H9 (cell line): Measurements from ENCODE around the gene GDF15. TPM values are rescaled to one million over a fixed set of nuclear protein-coding genes. Genes with fewer than 3 reads are reported as not detected.

Experiments used
- DNase-seq: peaks from one replicate; pipeline ENCODE4 v3.0.0-alpha.2; 2017
- H2AFZ ChIP-seq: one replicate; pipeline ENCODE4 v1.6.1; 2013; ENCODE audit warnings: mild to moderate bottlenecking, low read length, control low read depth, moderate library complexity
- H2AK5ac ChIP-seq: 2 replicates; pipeline ENCODE4 v1.6.1; 2013; ENCODE audit warnings: low read length, control low read depth, mixed read lengths; ENCODE audit not compliant: insufficient read length
- H2BK120ac ChIP-seq: one replicate; pipeline ENCODE4 v1.6.1; 2013; ENCODE audit warnings: low read depth, mild to moderate bottlenecking, low read length, control low read depth, inconsistent platforms; ENCODE audit not compliant: poor library complexity, severe bottlenecking
- H2BK12ac ChIP-seq: 2 replicates; pipeline ENCODE4 v1.6.1; 2013; ENCODE audit warnings: low read length, control low read depth, mixed read lengths, low read depth; ENCODE audit not compliant: insufficient read length
- H2BK15ac ChIP-seq: 2 replicates; pipeline ENCODE4 v1.6.1; 2013; ENCODE audit warnings: low read depth, low read length, control low read depth
- H2BK20ac ChIP-seq: one replicate; pipeline ENCODE4 v1.6.1; 2013; ENCODE audit warnings: low read depth, mild to moderate bottlenecking, low read length, control low read depth, inconsistent platforms; ENCODE audit not compliant: poor library complexity, severe bottlenecking
- H2BK5ac ChIP-seq: 2 replicates; pipeline ENCODE4 v1.6.1; 2013; ENCODE audit warnings: low read length, control low read depth, mixed read lengths; ENCODE audit not compliant: insufficient read length
- H3K14ac ChIP-seq: 2 replicates; pipeline ENCODE4 v1.6.1; 2013; ENCODE audit warnings: low read length, control low read depth; ENCODE audit not compliant: insufficient read depth
- H3K18ac ChIP-seq: 2 replicates; pipeline ENCODE4 v1.6.1; 2013; ENCODE audit warnings: low read depth, mild to moderate bottlenecking, mixed read lengths, low read length, control low read depth; ENCODE audit not compliant: insufficient read length
- H3K23ac ChIP-seq: 2 replicates; pipeline ENCODE4 v1.6.1; 2013; ENCODE audit warnings: low read length, control low read depth, mixed read lengths, low read depth; ENCODE audit not compliant: insufficient read length
- H3K23me2 ChIP-seq: 2 replicates; pipeline ENCODE4 v1.6.1; 2013; ENCODE audit warnings: low read depth, mild to moderate bottlenecking, mixed read lengths, low read length, control low read depth; ENCODE audit not compliant: insufficient read length, poor library complexity, severe bottlenecking
- H3K27ac ChIP-seq: 2 replicates; pipeline ENCODE4 v1.5.1; 2013; ENCODE audit warnings: low read length, control low read depth, mixed read lengths, low read depth; ENCODE audit not compliant: insufficient read length
- H3K27me3 ChIP-seq: 2 replicates; pipeline ENCODE4 v1.6.1; 2013; ENCODE audit warnings: low read length, control low read depth, inconsistent platforms; ENCODE audit not compliant: insufficient read depth
- H3K4ac ChIP-seq: 2 replicates; pipeline ENCODE4 v1.6.1; 2013; ENCODE audit warnings: low read depth, mild to moderate bottlenecking, control low read depth, inconsistent platforms, low read length, moderate library complexity
- H3K4me1 ChIP-seq: 2 replicates; pipeline ENCODE4 v1.6.1; 2013; ENCODE audit warnings: low read length, control low read depth, inconsistent platforms; ENCODE audit not compliant: insufficient read depth
- H3K4me2 ChIP-seq: 2 replicates; pipeline ENCODE4 v1.6.1; 2013; ENCODE audit warnings: low read length, control low read depth, mixed read lengths; ENCODE audit not compliant: insufficient read length, insufficient read depth
- H3K56ac ChIP-seq: 2 replicates; pipeline ENCODE4 v1.6.1; 2013; ENCODE audit warnings: low read depth, mild to moderate bottlenecking, mixed read lengths, low read length, control low read depth; ENCODE audit not compliant: insufficient read length
- H3K79me1 ChIP-seq: 2 replicates; pipeline ENCODE4 v1.6.1; 2013; ENCODE audit warnings: low read depth, mild to moderate bottlenecking, moderate library complexity, low read length, control low read depth, inconsistent platforms; ENCODE audit not compliant: insufficient read depth, poor library complexity, severe bottlenecking
- H3K79me2 ChIP-seq: 2 replicates; pipeline ENCODE4 v1.6.1; 2013; ENCODE audit warnings: low read length, control low read depth, inconsistent platforms; ENCODE audit not compliant: insufficient read depth
- H3K9ac ChIP-seq: 2 replicates; pipeline ENCODE4 v1.6.1; 2013; ENCODE audit warnings: low read length, control low read depth, mixed read lengths; ENCODE audit not compliant: insufficient read length; ENCODE audit errors: extremely low read depth
- H3K9me3 ChIP-seq: one replicate; pipeline ENCODE4 v1.6.1; 2013; ENCODE audit warnings: low read depth, low read length, inconsistent platforms; ENCODE audit not compliant: control insufficient read depth
- H3T11ph ChIP-seq: one replicate; pipeline ENCODE4 v1.6.1; 2013; ENCODE audit warnings: mild to moderate bottlenecking, low read length, control low read depth, inconsistent platforms
- H4K20me1 ChIP-seq: one replicate; pipeline ENCODE4 v1.6.1; 2013; ENCODE audit not compliant: control insufficient read depth, insufficient read length, insufficient read depth
- H4K5ac ChIP-seq: 2 replicates; pipeline ENCODE4 v1.6.1; 2013; ENCODE audit warnings: low read depth, mild to moderate bottlenecking, mixed read lengths, low read length, control low read depth; ENCODE audit not compliant: insufficient read length
- H4K8ac ChIP-seq: replicated peaks from 2 replicates; pipeline ENCODE4 v1.6.1; 2013; ENCODE audit warnings: low read length, control low read depth, mixed read lengths, low read depth; ENCODE audit not compliant: insufficient read length
- H4K91ac ChIP-seq: 2 replicates; pipeline ENCODE4 v1.6.1; 2013; ENCODE audit warnings: low read depth, mild to moderate bottlenecking, moderate library complexity, mixed read lengths, low read length, control low read depth; ENCODE audit not compliant: insufficient read length
- H3K27ac Mint-ChIP-seq, 3 experiments: 2 replicates in 2 of 3; 3 replicates in 1 of 3; pipeline ENCODE4 v1.8.0; 2020 to 2021; ENCODE audit warnings: mixed read lengths in 3 of 3, mild to moderate bottlenecking in 1 of 3, moderate library complexity in 1 of 3
- H3K27me3 Mint-ChIP-seq: 2 replicates; pipeline ENCODE4 v1.8.0; 2021; ENCODE audit warnings: low read depth, mild to moderate bottlenecking, moderate library complexity, mixed read lengths
- H3K36me3 Mint-ChIP-seq, 3 experiments: 2 replicates in 2 of 3; 3 replicates in 1 of 3; pipeline ENCODE4 v1.8.0; 2020 to 2021; ENCODE audit warnings: low read depth in 3 of 3, mixed read lengths in 3 of 3; ENCODE audit not compliant: insufficient read depth in 1 of 3
- H3K4me1 Mint-ChIP-seq, 2 experiments: 2 replicates each; pipeline ENCODE4 v1.8.0; 2020; ENCODE audit warnings: mixed read lengths in 2 of 2
- H3K4me3 Mint-ChIP-seq, 2 experiments: 2 replicates in 1 of 2; 3 replicates in 1 of 2; pipeline ENCODE4 v1.8.0; 2020 to 2021; ENCODE audit warnings: mild to moderate bottlenecking in 2 of 2, mixed read lengths in 2 of 2, moderate library complexity in 1 of 2
- H3K9me3 Mint-ChIP-seq, 2 experiments: 2 replicates in 1 of 2; 3 replicates in 1 of 2; pipeline ENCODE4 v1.8.0; 2020; ENCODE audit warnings: mild to moderate bottlenecking in 2 of 2, mixed read lengths in 2 of 2, moderate library complexity in 1 of 2
- CTCF ChIP-seq: fragments of 200-600 bp; sonication (generic); conservative IDR thresholded peaks from 3 replicates; pipeline ENCODE4 v1.8.0; 2021; ENCODE audit warnings: antibody characterized with exemption, mild to moderate bottlenecking
- WGBS: extraction: QIAGEN DNeasy Blood & Tissue Kit; methylation state at CpG from one replicate; pipeline ENCODE4 v1.1.7; 2013; ENCODE audit warnings: missing lambda C conversion rate, low lambda C conversion rate, mixed read lengths; ENCODE audit not compliant: insufficient read length; ENCODE audit errors: extremely low coverage; 5-methylcytosine and 5-hydroxymethylcytosine counted together
- total RNA-seq: library from RNA; stranded (reverse); gene quantifications from 2 replicates; pipeline ENCODE4 v1.2.1, GENCODE V29; 2021

The GDF15 gene
- total RNA-seq, 1 experiment from 2014 or later: 5.7 TPM

- H3K27ac Mint-ChIP-seq: no peak overlapping the region
- no peak overlapping the region for H2BK20ac ChIP-seq
- H2AFZ ChIP-seq: no peak overlapping the region
- H3K4me3 Mint-ChIP-seq: peak overlapping the region in 1 of 2 experiments; percentile 56; a peak in 2 of 5 replicates
- no peaks in the 10 kb centered on the region for H3K79me2 ChIP-seq
- H3K4me1 ChIP-seq: peaks cover 4% of the 10 kb centered on the region; the same call in 1 of the 2 replicates
- no peak for TF ChIP-seq CTCF
- no peak overlapping the region for H3K14ac ChIP-seq
- H3K18ac ChIP-seq: no peak overlapping the region
- H3T11ph ChIP-seq: no peak overlapping the region
- H3K27me3 ChIP-seq: no peaks in the 10 kb centered on the region; the same call in 1 of the 2 replicates
- no peaks in the 10 kb centered on the region for H4K20me1 ChIP-seq
- H3K27ac ChIP-seq: no peak overlapping the region
- no peak overlapping the region for H3K56ac ChIP-seq
- no peak overlapping the region for H3K4ac ChIP-seq
- peaks cover 54% of the 10 kb centered on the region for H3K27me3 Mint-ChIP-seq
- no peak overlapping the region for H4K91ac ChIP-seq
- no peak overlapping the region for H2BK5ac ChIP-seq
- H4K8ac ChIP-seq: no peak overlapping the region
- H3K79me1 ChIP-seq: no peaks in the 10 kb centered on the region
- H3K36me3 Mint-ChIP-seq: no peaks in the 10 kb centered on the region
- WGBS: no CpG with 5 or more reads among the region's 11 CpGs
- no peak overlapping the region for H2BK120ac ChIP-seq
- H4K5ac ChIP-seq: no peak overlapping the region
- H2AK5ac ChIP-seq: no peak overlapping the region
- H2BK12ac ChIP-seq: no peak overlapping the region
- no peak overlapping the region for H3K23ac ChIP-seq
- DNase-seq: peak; percentile 35
- no peak overlapping the region for H3K4me2 ChIP-seq
- no peaks in the 10 kb centered on the region; a peak in 2 of 5 replicates for H3K9me3 Mint-ChIP-seq
- peaks cover 19 to 38% of the 10 kb centered on the region in 2 experiments for H3K4me1 Mint-ChIP-seq
- no peak overlapping the region for H3K9ac ChIP-seq
- H2BK15ac ChIP-seq: no peak overlapping the region
- H3K23me2 ChIP-seq: peaks cover 12% of the 10 kb centered on the region
- H3K9me3 ChIP-seq: no peaks in the 10 kb centered on the region
These were observed 28.7 kb downstream of the GDF15 start for GRCh38 chr19:18414504-18415177.
